SK-N-SH treated with all-trans-retinoic acid at 6 μM for 48 hours (cell line): ENCODE results near the gene DCAF4L1.

ENCODE experiments used
- ATAC-seq: fragments of 200-7000 bp; cut with Tn5 transposase; 3 replicates; pipeline ENCODE4 v1.9.1; 2020; ENCODE audit warnings: mild to moderate bottlenecking, moderate library complexity
- ARNTL ChIP-seq: fragments of 450-650 bp; formaldehyde crosslinking; IDR thresholded peaks from 2 replicates; pipeline ENCODE4 v1.5.0; 2020; ENCODE audit warnings: low read depth, mild to moderate bottlenecking, moderate library complexity, borderline replicate concordance
- BACH2 ChIP-seq: fragments of 250-450 bp; sonication (Bioruptor Pico); IDR thresholded peaks from 2 replicates; pipeline ENCODE4 v1.9.0; 2021; ENCODE audit warnings: mild to moderate bottlenecking, borderline replicate concordance
- ESRRG ChIP-seq: fragments of 250-450 bp; sonication (Bioruptor Pico); IDR thresholded peaks from 2 replicates; pipeline ENCODE4 v1.6.1; 2021; ENCODE audit warnings: mild to moderate bottlenecking
- GLIS3 ChIP-seq: fragments of 250-450 bp; sonication (Bioruptor Pico); IDR thresholded peaks from 2 replicates; pipeline ENCODE4 v1.5.0; 2020; ENCODE audit warnings: mild to moderate bottlenecking, moderate library complexity
- ISL1 ChIP-seq: fragments of 250-450 bp; sonication (Bioruptor Pico); IDR thresholded peaks from 2 replicates; pipeline ENCODE4 v2.1.2; 2022; ENCODE audit warnings: mild to moderate bottlenecking, moderate library complexity
- OSR1 ChIP-seq: fragments of 250-450 bp; sonication (Bioruptor Pico); IDR thresholded peaks from 2 replicates; pipeline ENCODE4 v1.8.0; 2022; ENCODE audit warnings: moderate library complexity, mild to moderate bottlenecking, inconsistent platforms
- PPARA ChIP-seq: fragments of 250-450 bp; sonication (Bioruptor Pico); IDR thresholded peaks from 2 replicates; pipeline ENCODE4 v1.5.0; 2020; ENCODE audit warnings: mild to moderate bottlenecking, borderline replicate concordance
- RARB ChIP-seq: fragments of 250-450 bp; sonication (Bioruptor Pico); IDR thresholded peaks from 2 replicates; pipeline ENCODE4 v1.8.0; 2021; ENCODE audit warnings: mild to moderate bottlenecking, moderate library complexity
- SNAI2 ChIP-seq: fragments of 250-450 bp; sonication (Bioruptor Pico); IDR thresholded peaks from 2 replicates; pipeline ENCODE4 v1.5.0; 2020; ENCODE audit warnings: mild to moderate bottlenecking, moderate library complexity
- TCF4 ChIP-seq: fragments of 250-450 bp; sonication (Bioruptor Pico); IDR thresholded peaks from 2 replicates; pipeline ENCODE4 v1.8.0; 2021; ENCODE audit warnings: mild to moderate bottlenecking, moderate library complexity, borderline replicate concordance
- TOX ChIP-seq: fragments of 250-450 bp; sonication (Bioruptor Pico); IDR thresholded peaks from 2 replicates; pipeline ENCODE4 v1.8.0; 2021; ENCODE audit warnings: mild to moderate bottlenecking, moderate library complexity, borderline replicate concordance
- TSHZ2 ChIP-seq: fragments of 250-450 bp; sonication (Bioruptor Pico); IDR thresholded peaks from 2 replicates; pipeline ENCODE4 v1.5.0; 2020; ENCODE audit warnings: mild to moderate bottlenecking, moderate library complexity
- ZC3H10 ChIP-seq: fragments of 250-450 bp; sonication (Bioruptor Pico); IDR thresholded peaks from 2 replicates; pipeline ENCODE4 v1.5.1; 2021; ENCODE audit warnings: mild to moderate bottlenecking, moderate library complexity
- ZFP3 ChIP-seq: fragments of 250-450 bp; sonication (Bioruptor Pico); IDR thresholded peaks from 2 replicates; pipeline ENCODE4 v1.5.0; 2020; ENCODE audit warnings: mild to moderate bottlenecking, moderate library complexity
- ZFP30 ChIP-seq: fragments of 450-650 bp; formaldehyde crosslinking; IDR thresholded peaks from 2 replicates; pipeline ENCODE4 v1.5.0; 2022; ENCODE audit warnings: mild to moderate bottlenecking, moderate library complexity
- ZNF70 ChIP-seq: fragments of 450-650 bp; formaldehyde crosslinking; IDR thresholded peaks from 2 replicates; pipeline ENCODE4 v1.5.0; 2020; ENCODE audit warnings: mild to moderate bottlenecking, moderate library complexity
- TF ChIP-seq, protein P1 (sequence below): fragments of 250-450 bp; sonication (Bioruptor Pico); IDR thresholded peaks from 2 replicates; pipeline ENCODE4 v1.5.1; 2020; ENCODE audit warnings: low read depth, mild to moderate bottlenecking, moderate library complexity
- TF ChIP-seq, protein P2 (sequence below): fragments of 250-450 bp; sonication (Bioruptor Pico); IDR thresholded peaks from 2 replicates; pipeline ENCODE4 v1.5.1; 2021; ENCODE audit warnings: mild to moderate bottlenecking, moderate library complexity
- TF ChIP-seq, protein P3 (sequence below): fragments of 250-450 bp; sonication (Bioruptor Pico); IDR thresholded peaks from 2 replicates; pipeline ENCODE4 v1.8.0; 2021; ENCODE audit warnings: low read depth, mild to moderate bottlenecking, moderate library complexity, borderline replicate concordance

DCAF4L1 gene

GRCh38 chr4:41992967-41993857, 11.7 kb downstream of the DCAF4L1 start:
- ATAC-seq, result no peak

GRCh38 chr4:41994461-41994985, 13.0 kb downstream of the DCAF4L1 start:
- TF ChIP-seq ZNF70 (CRISPR knock-in tag) (no peak), SNAI2 (no peak), BACH2 (CRISPR knock-in tag) (no peak)
- ATAC-seq, result no peak

More at GRCh38 chr4:41992967-41993857, 11.7 kb downstream of the DCAF4L1 start:
- TF ChIP-seq SNAI2 (no peak), BACH2 (CRISPR knock-in tag) (no peak), ZNF70 (CRISPR knock-in tag) (no peak)
- TF ChIP-seq, protein P1, sequence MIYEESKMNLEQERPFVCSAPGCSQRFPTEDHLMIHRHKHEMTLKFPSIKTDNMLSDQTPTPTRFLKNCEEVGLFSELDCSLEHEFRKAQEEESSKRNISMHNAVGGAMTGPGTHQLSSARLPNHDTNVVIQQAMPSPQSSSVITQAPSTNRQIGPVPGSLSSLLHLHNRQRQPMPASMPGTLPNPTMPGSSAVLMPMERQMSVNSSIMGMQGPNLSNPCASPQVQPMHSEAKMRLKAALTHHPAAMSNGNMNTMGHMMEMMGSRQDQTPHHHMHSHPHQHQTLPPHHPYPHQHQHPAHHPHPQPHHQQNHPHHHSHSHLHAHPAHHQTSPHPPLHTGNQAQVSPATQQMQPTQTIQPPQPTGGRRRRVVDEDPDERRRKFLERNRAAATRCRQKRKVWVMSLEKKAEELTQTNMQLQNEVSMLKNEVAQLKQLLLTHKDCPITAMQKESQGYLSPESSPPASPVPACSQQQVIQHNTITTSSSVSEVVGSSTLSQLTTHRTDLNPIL (CRISPR knock-in tag), result no peak

DNA sequence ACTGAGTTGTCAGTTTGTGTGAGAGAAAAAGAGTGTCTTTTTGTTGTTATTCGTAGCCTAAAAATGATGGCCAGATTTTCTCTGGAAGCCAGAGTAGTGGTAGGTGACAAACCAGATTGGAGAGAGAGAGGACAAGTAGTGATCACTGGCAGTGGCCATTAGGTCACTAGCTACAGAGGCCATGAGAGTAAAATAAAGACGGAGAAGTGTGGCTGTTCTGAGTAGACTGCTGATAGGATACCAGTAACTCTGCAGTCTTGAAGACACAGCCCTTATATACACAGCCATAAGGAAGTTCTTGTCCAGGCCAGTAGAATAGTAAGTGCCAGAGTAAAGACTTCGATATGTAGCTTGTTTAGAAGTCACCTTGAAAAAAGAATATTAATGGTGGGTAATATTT, 16.5 kb downstream of the DCAF4L1 start:
- ATAC-seq, result no peak
- no peak for TF ChIP-seq ISL1 (CRISPR knock-in tag)
- TF ChIP-seq ZFP30, result no peak
- no peak for TF ChIP-seq ZC3H10 (CRISPR knock-in tag)
- TF ChIP-seq, protein P2, sequence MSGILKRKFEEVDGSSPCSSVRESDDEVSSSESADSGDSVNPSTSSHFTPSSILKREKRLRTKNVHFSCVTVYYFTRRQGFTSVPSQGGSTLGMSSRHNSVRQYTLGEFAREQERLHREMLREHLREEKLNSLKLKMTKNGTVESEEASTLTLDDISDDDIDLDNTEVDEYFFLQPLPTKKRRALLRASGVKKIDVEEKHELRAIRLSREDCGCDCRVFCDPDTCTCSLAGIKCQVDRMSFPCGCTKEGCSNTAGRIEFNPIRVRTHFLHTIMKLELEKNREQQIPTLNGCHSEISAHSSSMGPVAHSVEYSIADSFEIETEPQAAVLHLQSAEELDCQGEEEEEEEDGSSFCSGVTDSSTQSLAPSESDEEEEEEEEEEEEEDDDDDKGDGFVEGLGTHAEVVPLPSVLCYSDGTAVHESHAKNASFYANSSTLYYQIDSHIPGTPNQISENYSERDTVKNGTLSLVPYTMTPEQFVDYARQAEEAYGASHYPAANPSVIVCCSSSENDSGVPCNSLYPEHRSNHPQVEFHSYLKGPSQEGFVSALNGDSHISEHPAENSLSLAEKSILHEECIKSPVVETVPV (CRISPR knock-in tag), result no peak
- TF ChIP-seq TCF4, result no peak
- TF ChIP-seq, protein P1 (CRISPR knock-in tag), result no peak
- TF ChIP-seq PPARA (CRISPR knock-in tag), result no peak
- no peak for TF ChIP-seq TSHZ2 (CRISPR knock-in tag)
- TF ChIP-seq, protein P3, sequence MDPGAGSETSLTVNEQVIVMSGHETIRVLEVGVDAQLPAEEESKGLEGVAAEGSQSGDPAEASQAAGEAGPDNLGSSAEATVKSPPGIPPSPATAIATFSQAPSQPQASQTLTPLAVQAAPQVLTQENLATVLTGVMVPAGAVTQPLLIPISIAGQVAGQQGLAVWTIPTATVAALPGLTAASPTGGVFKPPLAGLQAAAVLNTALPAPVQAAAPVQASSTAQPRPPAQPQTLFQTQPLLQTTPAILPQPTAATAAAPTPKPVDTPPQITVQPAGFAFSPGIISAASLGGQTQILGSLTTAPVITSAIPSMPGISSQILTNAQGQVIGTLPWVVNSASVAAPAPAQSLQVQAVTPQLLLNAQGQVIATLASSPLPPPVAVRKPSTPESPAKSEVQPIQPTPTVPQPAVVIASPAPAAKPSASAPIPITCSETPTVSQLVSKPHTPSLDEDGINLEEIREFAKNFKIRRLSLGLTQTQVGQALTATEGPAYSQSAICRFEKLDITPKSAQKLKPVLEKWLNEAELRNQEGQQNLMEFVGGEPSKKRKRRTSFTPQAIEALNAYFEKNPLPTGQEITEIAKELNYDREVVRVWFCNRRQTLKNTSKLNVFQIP (CRISPR knock-in tag), result no peak
- no peak for TF ChIP-seq ARNTL
- no peak for TF ChIP-seq GLIS3 (CRISPR knock-in tag)
- TF ChIP-seq OSR1 (CRISPR knock-in tag), result no peak
- no peak for TF ChIP-seq ZFP3
- no peak for TF ChIP-seq ESRRG
- TF ChIP-seq TOX (CRISPR knock-in tag), result no peak
- TF ChIP-seq SNAI2, result no peak
- TF ChIP-seq, all 23 proteins: peak for 0

DNA sequence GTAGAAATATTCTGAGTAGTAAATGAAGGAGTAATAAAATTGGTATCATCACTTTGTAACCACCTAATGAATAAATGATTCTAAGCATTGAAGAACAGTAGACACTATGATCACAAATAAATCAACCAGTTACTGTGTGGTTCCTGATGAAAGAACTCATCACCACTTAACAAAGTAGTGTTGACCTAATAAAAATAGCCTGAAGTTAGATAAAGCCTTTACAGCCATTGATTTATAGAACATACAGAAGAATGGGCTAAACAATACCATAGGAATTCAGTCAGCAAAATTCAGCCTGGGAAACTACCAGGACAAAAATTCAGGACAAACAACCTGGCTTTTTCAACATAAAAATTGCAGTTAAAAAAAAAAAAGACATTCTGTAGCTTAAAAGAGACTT, 17.8 kb downstream of the DCAF4L1 start:
- ATAC-seq, result no peak
- TF ChIP-seq ZFP30, result no peak
- no peak for TF ChIP-seq RARB (CRISPR knock-in tag)
- TF ChIP-seq ZC3H10 (CRISPR knock-in tag), result no peak
- TF ChIP-seq ZNF70 (CRISPR knock-in tag), result no peak
- TF ChIP-seq, protein P2 (CRISPR knock-in tag), result no peak
- no peak for TF ChIP-seq BACH2 (CRISPR knock-in tag)
